ENCODE measurements around the gene NANP. TPM values are rescaled to one million over a fixed set of nuclear protein-coding genes. Genes with fewer than 3 reads are reported as not detected.
"Not testable (repeated sequence)": the region's sequence is repeated elsewhere in the genome, so short reads cannot be mapped to it uniquely, and the experiment has no call there.

The NANP gene
- total RNA-seq, 2 donors from 2014 or later, result 6.5 to 10.4 TPM

DNA sequence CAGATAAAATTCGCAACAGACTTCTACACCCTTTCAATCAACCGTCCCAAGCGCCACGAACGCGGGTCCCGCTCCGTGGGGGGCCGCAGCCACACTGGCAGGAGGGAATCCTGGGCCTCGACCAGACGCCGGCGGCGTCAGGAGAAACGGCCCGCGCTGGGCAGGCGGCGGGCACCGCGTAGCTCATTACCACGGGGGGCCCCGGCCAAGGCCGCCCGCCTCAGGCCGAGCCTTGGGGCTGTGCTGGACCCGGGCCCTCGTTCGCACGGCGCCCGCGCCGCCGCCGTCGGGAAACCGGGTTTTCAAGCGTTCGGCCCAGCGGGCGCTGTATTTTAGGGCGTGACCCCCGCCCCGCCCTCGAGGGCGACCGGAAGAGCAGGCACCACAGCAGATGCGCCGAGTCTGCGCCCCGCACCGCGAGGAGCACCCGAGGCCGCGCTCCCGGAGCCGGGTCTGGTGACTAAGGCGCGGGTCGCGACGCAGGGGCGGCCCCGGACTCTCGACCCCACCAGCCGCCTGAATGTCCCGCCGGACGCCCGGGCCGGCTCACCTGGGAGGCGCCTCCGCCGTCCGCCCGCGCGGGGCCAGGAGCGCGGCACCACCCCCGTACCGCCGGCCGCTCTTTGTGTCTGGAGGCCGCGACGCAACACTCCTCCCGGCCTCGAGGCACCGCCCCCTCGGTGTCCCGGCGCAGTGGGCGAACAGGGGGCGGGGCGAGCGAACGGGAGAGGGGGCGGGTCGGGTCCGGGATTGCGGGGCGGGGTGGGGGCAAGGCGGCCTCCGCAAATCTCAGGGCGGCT lies 38.7 kb downstream of the NANP start, which contains the start of gene NINL:
Gene NINL, minus strand, starts transcription at position 627 of the 800 bp plus-strand sequence. CDS start 58,944 bp downstream, outside the sequence.
- Mint-ChIP-seq H3K27me3 (ENCODE audit: insufficient read depth) (no peaks in the 10 kb centered on the region), H3K4me1 (peaks cover 32% of the 10 kb centered on the region), H3K27ac (peak within 1 kb of the TSS; percentile 96), H3K9me3 (no peaks in the 10 kb centered on the region), H3K36me3 (ENCODE audit: low read depth) (peaks cover 36% of the 10 kb centered on the region), H3K4me3 (peak within 1 kb of the TSS; percentile 80)
- Histone ChIP-seq H3K4me3 (ENCODE audit: low read length) (peak within 1 kb of the TSS; percentile 88), H3K9me3 (ENCODE audit: control insufficient read depth, low read length) (no peaks in the 10 kb centered on the region), H3K27ac (ENCODE audit: low read depth, low read length) (peak within 1 kb of the TSS; percentile 99), H3K27me3 (ENCODE audit: control insufficient read depth, insufficient read depth, low read length, poor library complexity, severe bottlenecking) (no peaks in the 10 kb centered on the region), H3K4me1 (ENCODE audit: control insufficient read depth, insufficient read depth, low read length) (peaks cover 3% of the 10 kb centered on the region), H3K9ac (ENCODE audit: extremely low read depth, low read length, poor library complexity, severe bottlenecking) (peak within 1 kb of the TSS; percentile 96), H3K36me3 (ENCODE audit: control insufficient read depth, insufficient read depth, low read length) (peaks cover 9% of the 10 kb centered on the region)
- peak; percentile 94 for DNase-seq
- 0 to 1% methylated on average over 36 to 107 of the region's 108 CpGs for WGBS, 2 experiments (ENCODE audit: insufficient coverage in 1 of 2, insufficient read length in 1 of 2)
- TF ChIP-seq, protein P1, sequence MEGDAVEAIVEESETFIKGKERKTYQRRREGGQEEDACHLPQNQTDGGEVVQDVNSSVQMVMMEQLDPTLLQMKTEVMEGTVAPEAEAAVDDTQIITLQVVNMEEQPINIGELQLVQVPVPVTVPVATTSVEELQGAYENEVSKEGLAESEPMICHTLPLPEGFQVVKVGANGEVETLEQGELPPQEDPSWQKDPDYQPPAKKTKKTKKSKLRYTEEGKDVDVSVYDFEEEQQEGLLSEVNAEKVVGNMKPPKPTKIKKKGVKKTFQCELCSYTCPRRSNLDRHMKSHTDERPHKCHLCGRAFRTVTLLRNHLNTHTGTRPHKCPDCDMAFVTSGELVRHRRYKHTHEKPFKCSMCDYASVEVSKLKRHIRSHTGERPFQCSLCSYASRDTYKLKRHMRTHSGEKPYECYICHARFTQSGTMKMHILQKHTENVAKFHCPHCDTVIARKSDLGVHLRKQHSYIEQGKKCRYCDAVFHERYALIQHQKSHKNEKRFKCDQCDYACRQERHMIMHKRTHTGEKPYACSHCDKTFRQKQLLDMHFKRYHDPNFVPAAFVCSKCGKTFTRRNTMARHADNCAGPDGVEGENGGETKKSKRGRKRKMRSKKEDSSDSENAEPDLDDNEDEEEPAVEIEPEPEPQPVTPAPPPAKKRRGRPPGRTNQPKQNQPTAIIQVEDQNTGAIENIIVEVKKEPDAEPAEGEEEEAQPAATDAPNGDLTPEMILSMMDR (conservative IDR thresholded peaks at IDR 0.05), result no peak

DNA sequence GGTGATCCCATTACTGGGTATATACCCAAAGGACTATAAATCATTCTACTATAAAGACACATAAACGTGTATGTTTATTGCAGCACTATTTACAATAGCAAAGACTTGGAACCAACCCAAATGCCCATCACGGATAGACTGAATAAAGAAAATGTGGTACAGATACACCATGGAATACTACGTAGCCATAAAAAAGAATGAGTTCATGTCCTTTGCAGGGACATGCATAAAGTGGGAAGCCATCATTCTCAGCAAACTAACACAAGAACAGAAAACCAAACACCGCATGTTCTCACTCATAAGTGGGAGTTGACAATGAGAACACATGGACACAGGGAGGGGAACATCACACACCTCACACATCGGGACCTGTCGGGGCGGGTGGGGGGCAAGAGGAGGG lies 40.2 kb downstream of the NANP start:
- H3K4me1 Mint-ChIP-seq, result peaks cover 43% of the 10 kb centered on the region
- not testable (repeated sequence) for H3K9me3 Mint-ChIP-seq; DNase-seq; H3K4me1 ChIP-seq (ENCODE audit: control insufficient read depth, insufficient read depth, low read length); H3K27ac ChIP-seq (ENCODE audit: low read depth, low read length); H3K27me3 Mint-ChIP-seq (ENCODE audit: insufficient read depth); H3K9ac ChIP-seq (ENCODE audit: extremely low read depth, low read length, poor library complexity, severe bottlenecking); H3K27me3 ChIP-seq (ENCODE audit: control insufficient read depth, insufficient read depth, low read length, poor library complexity, severe bottlenecking); H3K9me3 ChIP-seq (ENCODE audit: control insufficient read depth, low read length)
- peaks cover 40% of the 10 kb centered on the region for H3K36me3 Mint-ChIP-seq (ENCODE audit: low read depth)
- Histone ChIP-seq H3K36me3 (ENCODE audit: control insufficient read depth, insufficient read depth, low read length) (peaks cover 15% of the 10 kb centered on the region), H3K4me3 (ENCODE audit: low read length) (peak overlapping the region; percentile 88)
- H3K4me3 Mint-ChIP-seq, result peak overlapping the region; percentile 80
- 94 to 100% methylated on average over 3 to 7 of the region's 7 CpGs for WGBS, 2 experiments (ENCODE audit: insufficient coverage in 1 of 2, insufficient read length in 1 of 2)
- peak overlapping the region; percentile 68 for H3K27ac Mint-ChIP-seq

DNA sequence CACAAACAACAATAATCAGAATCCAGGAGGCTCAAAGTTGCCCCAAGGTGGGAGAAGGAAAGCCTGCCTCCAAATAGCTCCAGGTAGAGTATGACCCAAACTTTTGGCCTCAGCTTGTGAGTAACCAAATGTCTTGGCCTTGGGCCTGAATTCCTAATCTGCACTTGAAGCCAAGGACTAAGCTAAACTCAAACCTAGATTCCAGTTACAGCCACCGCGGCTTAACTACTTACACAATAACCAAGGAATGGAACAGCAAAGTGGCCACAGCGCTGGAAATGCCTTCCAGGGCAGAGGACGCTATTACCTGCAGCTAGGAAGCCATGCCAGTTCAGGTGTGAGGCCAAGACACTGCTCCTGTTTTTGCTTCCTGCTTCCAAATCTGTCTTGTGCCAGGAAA lies 43.1 kb downstream of the NANP start:
- Mint-ChIP-seq H3K4me1 (peaks cover 38% of the 10 kb centered on the region), H3K36me3 (ENCODE audit: low read depth) (peaks cover 56% of the 10 kb centered on the region), H3K4me3 (no peak overlapping the region), H3K27me3 (ENCODE audit: insufficient read depth) (no peaks in the 10 kb centered on the region), H3K27ac (no peak overlapping the region), H3K9me3 (no peaks in the 10 kb centered on the region)
- Histone ChIP-seq H3K4me3 (ENCODE audit: low read length) (no peak overlapping the region), H3K36me3 (ENCODE audit: control insufficient read depth, insufficient read depth, low read length) (peaks cover 32% of the 10 kb centered on the region), H3K9me3 (ENCODE audit: control insufficient read depth, low read length) (no peaks in the 10 kb centered on the region), H3K9ac (ENCODE audit: extremely low read depth, low read length, poor library complexity, severe bottlenecking) (no peak overlapping the region), H3K27me3 (ENCODE audit: control insufficient read depth, insufficient read depth, low read length, poor library complexity, severe bottlenecking) (no peaks in the 10 kb centered on the region), H3K4me1 (ENCODE audit: control insufficient read depth, insufficient read depth, low read length) (peaks cover 8% of the 10 kb centered on the region), H3K27ac (ENCODE audit: low read depth, low read length) (no peak overlapping the region)
- DNase-seq, result no peak
- WGBS, 2 experiments (ENCODE audit: insufficient coverage in 1 of 2, insufficient read length in 1 of 2), result 85 to 86% methylated on average over 2 to 4 of the region's 4 CpGs
- TF ChIP-seq, protein P1 (conservative IDR thresholded peaks at IDR 0.05), result no peak
